Gastrocnemius medialis (tissue), 4 donors: ENCODE measurements around the gene TINAG.

Experiments
- CTCF ChIP-seq, 5 experiments: fragments of 450-650 bp in 3 of 5; fragments of 200-600 bp in 2 of 5; sonication (generic) in 2 of 5; IDR thresholded peaks in 4 of 5; conservative IDR thresholded peaks in 1 of 5; 1 replicate in 4 of 5; 2 replicates in 1 of 5; pipeline ENCODE4 v1.5.1; 2016 to 2019; ENCODE audit warnings: antibody characterized with exemption in 5 of 5, mild to moderate bottlenecking in 3 of 5, moderate library complexity in 3 of 5
- POLR2A ChIP-seq, 2 donors: fragments of 450-650 bp; IDR thresholded peaks; one replicate each; pipeline ENCODE4 v1.6.1; 2017; ENCODE audit warnings: antibody characterized with exemption in 2 of 2, mild to moderate bottlenecking in 2 of 2, moderate library complexity in 2 of 2

GRCh38 chr6:54431466-54431865 lies 123.2 kb downstream of the TINAG start:
- TF ChIP-seq CTCF (IDR thresholded peaks at IDR 0.05 in 4 of 5, conservative IDR thresholded peaks at IDR 0.05 in 1 of 5) (no peak), POLR2A (IDR thresholded peaks at IDR 0.05) (no peak)
